HG03066 (cell line): ENCODE results near the gene RNF5.
"Not testable (repeated sequence)": the region's sequence is repeated elsewhere in the genome, so short reads cannot be mapped to it uniquely, and the experiment has no call there.

Experiments used
- ATAC-seq: cut with Tn5 transposase; IDR thresholded peaks from one replicate; pipeline ENCODE4 v1.9.1; 2021; ENCODE audit warnings: low read depth; ENCODE audit not compliant: unreplicated experiment

The RNF5 gene

DNA sequence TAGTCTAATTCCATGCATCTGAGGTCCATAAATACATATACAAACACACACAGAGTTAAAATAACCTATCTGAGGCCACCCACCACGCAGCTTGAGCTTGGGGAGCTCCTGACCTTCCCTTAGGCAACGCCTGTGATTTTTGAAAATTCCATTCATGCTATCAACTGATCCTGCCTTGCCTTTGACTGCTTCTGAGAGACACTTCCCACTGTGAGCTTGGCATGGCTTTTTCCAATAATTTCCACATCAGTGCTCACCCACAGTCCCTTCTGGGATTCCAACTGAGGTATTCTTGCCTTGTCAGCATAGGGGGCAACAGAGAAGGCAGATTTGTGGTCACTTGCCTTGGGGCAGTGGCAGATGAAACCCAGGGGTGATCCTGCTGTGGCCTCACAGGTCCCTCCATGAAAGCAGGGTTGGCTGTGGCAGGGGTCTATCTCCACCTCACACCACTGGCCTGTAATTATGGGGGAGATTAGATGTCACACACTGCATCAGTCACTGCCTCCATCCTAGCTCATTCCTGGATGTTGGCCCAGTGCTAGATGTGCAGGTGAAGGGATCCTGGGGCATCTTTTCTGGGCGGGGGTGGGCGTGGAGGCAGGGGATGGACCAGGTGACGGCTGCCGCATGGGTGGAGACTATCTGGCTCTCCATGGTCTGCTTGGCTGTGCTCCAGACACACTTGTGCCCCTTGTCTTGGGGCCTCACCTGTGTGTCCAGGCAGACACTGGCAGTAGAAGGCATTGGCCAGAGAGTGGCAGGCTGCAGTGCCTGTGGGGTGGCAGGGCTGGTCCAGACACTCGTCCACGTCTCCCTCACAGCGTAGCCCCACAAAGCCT, 25.4 kb downstream of the RNF5 start:
- no peak for ATAC-seq

DNA sequence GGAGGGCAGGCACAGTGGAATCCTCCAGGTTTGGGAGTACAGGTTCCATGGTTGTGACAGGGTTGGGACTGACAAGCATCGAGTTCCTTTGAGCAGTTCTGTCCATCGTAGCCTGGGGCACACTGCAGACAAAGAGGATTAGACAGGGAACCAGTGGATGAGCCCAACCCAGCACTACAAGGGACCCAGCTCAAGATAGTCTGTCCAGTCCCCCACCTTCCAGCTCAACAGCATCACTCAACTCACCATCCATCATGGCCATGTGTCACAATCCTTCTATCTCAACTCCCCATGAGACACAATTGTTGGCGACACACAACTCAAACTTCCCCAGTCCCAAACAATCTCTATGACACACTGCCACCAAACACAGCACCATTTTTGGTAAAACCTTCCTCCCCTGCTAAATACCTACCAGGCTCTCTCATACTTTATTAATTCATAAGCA, 26.1 kb downstream of the RNF5 start:
- ATAC-seq = no peak

DNA sequence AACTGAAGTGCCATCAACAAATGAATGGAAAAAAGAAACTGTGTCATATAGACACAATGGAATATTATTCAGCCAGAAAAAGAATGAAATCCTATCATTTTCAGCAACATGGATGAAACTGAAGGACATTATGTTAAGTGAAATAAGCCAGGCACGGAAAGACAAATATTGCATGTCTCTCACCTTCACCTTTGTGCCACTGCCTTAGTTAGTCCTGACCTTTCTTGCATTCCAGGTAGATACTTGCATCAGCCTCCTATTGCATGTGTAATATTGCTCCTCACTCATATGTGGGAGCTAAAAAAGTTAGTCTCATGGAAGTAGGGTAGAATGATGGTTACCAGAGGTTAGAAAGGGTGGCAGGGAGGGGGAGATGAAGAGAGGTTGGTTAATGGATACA, 30.8 kb downstream of the RNF5 start:
- ATAC-seq = no peak

DNA sequence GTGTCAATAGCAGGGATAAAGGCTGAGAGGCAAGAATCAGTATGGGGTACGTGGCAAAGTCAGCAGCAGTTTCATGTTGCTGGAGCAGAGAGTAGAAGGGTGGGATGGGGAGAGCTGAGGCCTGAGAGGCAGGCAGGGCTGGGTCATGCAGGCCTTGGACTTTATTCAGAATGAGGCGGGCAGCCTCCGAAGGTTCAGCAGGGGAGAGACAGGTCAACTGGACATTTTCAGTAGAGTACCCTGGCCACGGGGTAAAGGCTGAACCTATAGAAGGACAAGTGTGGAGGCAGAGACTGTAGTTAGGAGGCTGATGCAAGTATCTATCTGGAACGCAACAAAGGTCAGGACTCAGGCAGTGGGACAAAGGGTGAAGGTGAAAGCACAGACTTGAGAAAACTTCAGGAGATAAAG, 32.0 kb downstream of the RNF5 start:
- ATAC-seq = no peak

GRCh38 chr6:32211432-32211831, 33.2 kb downstream of the RNF5 start:
- not testable (repeated sequence) for ATAC-seq

- no peak for ATAC-seq
Observed at GRCh38 chr6:32212076-32212760, 34.0 kb downstream of the RNF5 start.

DNA sequence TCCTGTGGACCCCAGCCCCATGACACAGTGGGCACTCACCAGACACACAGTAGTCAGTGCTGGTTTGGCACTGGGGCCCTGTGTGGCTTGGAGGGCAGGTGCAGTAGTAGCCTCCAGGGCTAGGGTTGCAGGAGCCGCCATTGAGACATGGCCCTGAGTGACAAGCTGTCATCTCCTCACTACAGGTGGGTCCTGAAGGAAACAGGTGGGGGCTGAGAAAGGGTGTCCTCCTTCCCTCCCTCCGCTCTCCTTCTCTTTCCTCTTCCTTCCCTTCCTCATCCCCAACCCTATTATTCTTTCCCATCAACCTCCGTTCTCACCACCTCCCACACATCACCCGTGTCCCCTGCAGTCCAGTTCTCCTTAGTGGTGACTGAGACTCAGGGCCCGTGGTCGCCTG, 35.4 kb downstream of the RNF5 start:
- ATAC-seq = no peak

GRCh38 chr6:32214126-32214525, 35.9 kb downstream of the RNF5 start:
- ATAC-seq = no peak

GRCh38 chr6:32215617-32216016, 37.4 kb downstream of the RNF5 start:
- no peak for ATAC-seq

- ATAC-seq = no peak
Observed at GRCh38 chr6:32216285-32216684, 38.1 kb downstream of the RNF5 start.

GRCh38 chr6:32216998-32217397, 38.8 kb downstream of the RNF5 start:
- no peak for ATAC-seq

GRCh38 chr6:32218167-32218566, 40.0 kb downstream of the RNF5 start:
- no peak for ATAC-seq

DNA sequence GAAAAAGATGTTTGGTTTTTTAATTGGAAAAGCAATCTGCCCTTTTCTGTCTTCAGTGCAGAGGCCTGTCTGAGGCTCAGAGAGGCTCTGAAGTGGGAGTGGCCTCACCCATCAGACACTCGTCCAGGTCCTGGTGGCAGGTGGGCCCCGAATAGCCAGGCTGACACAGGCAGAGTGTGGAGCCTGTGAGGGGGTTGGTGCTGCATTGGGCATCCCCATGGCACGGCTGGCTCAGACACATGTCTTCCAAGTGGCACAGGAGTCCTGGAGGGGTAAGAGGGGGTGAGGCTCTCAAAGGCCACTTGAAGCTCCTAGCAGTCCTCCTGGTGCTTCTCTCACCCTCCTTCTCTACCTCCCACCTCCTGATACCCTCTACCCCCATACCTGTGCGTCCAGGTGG, 41.8 kb downstream of the RNF5 start:
- no peak for ATAC-seq

DNA sequence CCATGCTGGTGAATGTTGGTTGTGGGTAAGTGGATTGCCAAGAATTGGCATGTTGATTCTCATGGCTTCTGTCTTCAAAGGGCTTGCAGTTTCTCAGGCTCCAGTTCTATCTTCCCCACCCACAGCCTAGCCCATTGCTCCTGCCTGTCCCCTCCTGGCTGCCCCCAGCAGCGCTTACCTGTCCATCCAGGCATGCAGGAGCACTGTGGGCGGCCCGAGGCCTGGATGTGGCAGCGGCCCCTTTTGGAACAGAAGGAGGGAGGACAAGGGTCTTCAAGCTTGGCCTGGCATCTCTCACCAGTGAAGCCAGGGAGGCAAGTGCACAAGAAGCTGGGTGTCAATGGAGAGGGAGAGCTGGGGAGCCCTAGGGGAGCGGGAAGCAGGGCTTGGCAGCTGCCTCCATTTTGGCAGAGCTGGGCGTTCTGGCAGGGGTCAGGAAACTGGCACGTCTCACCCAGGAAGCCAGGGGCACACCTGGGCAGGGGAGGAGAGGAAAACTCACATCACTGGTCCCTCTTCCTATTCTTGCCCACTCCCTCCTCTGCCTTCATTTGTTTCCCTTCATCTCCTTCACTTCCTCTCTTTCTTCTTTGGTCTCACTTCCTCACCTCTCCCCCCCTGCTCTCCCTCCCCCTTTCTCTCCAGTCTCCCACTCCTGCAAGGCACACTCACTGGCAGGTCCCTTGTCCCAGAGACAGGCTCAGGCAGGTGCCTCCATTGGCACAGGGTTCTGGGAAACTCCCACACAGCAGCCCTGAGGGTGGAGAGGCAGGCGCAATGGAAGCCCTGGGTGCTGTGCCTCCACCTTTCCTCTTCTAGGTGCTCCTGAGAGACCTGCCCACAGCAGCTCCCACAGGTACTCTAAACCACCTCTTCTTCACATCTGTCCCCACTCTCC, 44.4 kb downstream of the RNF5 start:
- no peak for ATAC-seq

GRCh38 chr6:32223258-32224235, 45.3 kb downstream of the RNF5 start, which contains the start of gene NOTCH4:
Gene NOTCH4, minus strand, starts transcription at chr6:32224067. Its CDS starts 139 bp downstream, at chr6:32223928.
- ATAC-seq = no peak

DNA sequence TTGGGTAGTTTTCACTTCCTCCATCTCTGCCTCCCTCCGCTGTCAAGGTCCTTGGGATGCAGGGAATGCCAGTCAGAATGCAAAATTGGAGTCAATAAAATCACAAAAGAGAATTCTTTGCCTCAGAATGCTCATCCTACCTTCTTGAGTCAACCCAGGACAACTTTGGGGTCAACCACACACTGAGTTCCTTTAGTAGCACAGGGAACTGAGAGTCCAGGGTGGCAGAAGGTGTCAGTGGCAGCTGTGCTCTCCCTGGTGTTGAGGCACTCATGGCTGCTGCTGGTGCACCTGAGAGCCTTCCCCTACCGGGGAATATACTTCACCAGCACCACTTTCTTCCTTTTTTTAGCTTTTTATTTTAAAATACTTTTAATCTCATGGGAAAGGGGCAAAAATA, 46.5 kb downstream of the RNF5 start:
- ATAC-seq = no peak

GRCh38 chr6:32226434-32226833, 48.2 kb downstream of the RNF5 start:
- no peak for ATAC-seq
